Head of caudate nucleus (tissue), 42 donors: ENCODE measurements around the gene DLEC1.

Experiments
- DNase-seq, 42 donors: peaks; one replicate each; pipeline versions ENCODE4 v3.0.0 to v3.0.0-alpha.2; 2020 to 2021; ENCODE audit warnings: mixed read lengths in 7 of 42
- intact Hi-C: fragments of 100-400 bp; cut with DNase I; formaldehyde crosslinking; loops from one replicate; pipeline ENCODE4 v1.15.0; 2022

The DLEC1 gene

GRCh38 chr3:38125305-38126120 is 86.5 kb downstream of the DLEC1 start:
- intact Hi-C loops = no loop called here

GRCh38 chr3:38126121-38126892 is 87.3 kb downstream of the DLEC1 start:
- intact Hi-C loops = no loop called here
- peak in 6 of 42 donors; percentile 1 to 26 (median 4) for DNase-seq

More at GRCh38 chr3:38125305-38126120, 86.5 kb downstream of the DLEC1 start:
- DNase-seq = peak in 9 of 42 donors; percentile 1 to 27 (median 11)

- DNase-seq = peak in 5 of 42 donors; percentile 1 to 16 (median 9)
- intact Hi-C loops = no loop called here
These were observed 88.7 kb downstream of the DLEC1 start for GRCh38 chr3:38127611-38128302.

- intact Hi-C loops = no loop called here
- peak in 2 of 42 donors; percentile 3 to 17 for DNase-seq
These were observed 89.3 kb downstream of the DLEC1 start for GRCh38 chr3:38128303-38128655.

GRCh38 chr3:38129058-38129457 is 90.0 kb downstream of the DLEC1 start:
- peak in 4 of 42 donors; percentile 6 to 23 (median 16) for DNase-seq

GRCh38 chr3:38130631-38131065 is 91.6 kb downstream of the DLEC1 start:
- DNase-seq = peak in 5 of 42 donors; percentile 12 to 33 (median 15)
- intact Hi-C loops = loop anchor here (10.0 kb wide), 2 partner anchors 324 to 354 kb away; partner anchors contain the start of gene ACVR2B

More at GRCh38 chr3:38129058-38129457, 90.0 kb downstream of the DLEC1 start:
- intact Hi-C loops = no loop called here

GRCh38 chr3:38131621-38132369 is 92.8 kb downstream of the DLEC1 start:
- DNase-seq = peak in 13 of 42 donors; percentile 17 to 62 (median 43)
- intact Hi-C loops = loop anchor here (10.0 kb wide), 2 partner anchors 323 to 353 kb away; partner anchors contain the start of gene ACVR2B

GRCh38 chr3:38133209-38133556 is 94.2 kb downstream of the DLEC1 start:
- DNase-seq = peak in 3 of 42 donors; percentile 4 to 16 (median 9)
- intact Hi-C loops = loop anchor here (10.0 kb wide), 2 partner anchors 322 to 352 kb away; partner anchors contain the start of gene ACVR2B

- DNase-seq = peak in 6 of 42 donors; percentile 1 to 29 (median 13)
- intact Hi-C loops = loop anchor here (10.0 kb wide), 2 partner anchors 321 to 351 kb away; partner anchors contain the start of gene ACVR2B
These were observed 94.8 kb downstream of the DLEC1 start for GRCh38 chr3:38133557-38134405.

GRCh38 chr3:38134517-38135143 is 95.6 kb downstream of the DLEC1 start:
- peak in 1 of 42 donors; percentile 1 for DNase-seq

GRCh38 chr3:38135621-38136277 is 96.7 kb downstream of the DLEC1 start:
- intact Hi-C loops = loop anchor here (2.0 to 10.0 kb wide), 3 partner anchors 29 to 349 kb away; partner anchors contain the start of genes ACVR2B and OXSR1
- DNase-seq = peak in 3 of 42 donors; percentile 5 to 18 (median 7)

More at GRCh38 chr3:38134517-38135143, 95.6 kb downstream of the DLEC1 start:
- intact Hi-C loops = loop anchor here (10.0 kb wide), 2 partner anchors 320 to 350 kb away; partner anchors contain the start of gene ACVR2B

GRCh38 chr3:38136393-38136776 is 97.4 kb downstream of the DLEC1 start:
- intact Hi-C loops = loop anchor here (2.0 to 10.0 kb wide), 3 partner anchors 28 to 348 kb away; partner anchors contain the start of genes ACVR2B and OXSR1
- DNase-seq = peak in 5 of 42 donors; percentile 7 to 40 (median 26)

GRCh38 chr3:38136777-38137614 is 98.0 kb downstream of the DLEC1 start, which contains the start of gene ACAA1:
ACAA1 (minus strand) TSS chr3:38137127; CDS start chr3:38137035, 92 bp downstream.
- DNase-seq = peak; percentile 94 to 100 (median 99)
- intact Hi-C loops = loop anchor here (2.0 to 10.0 kb wide), 3 partner anchors 28 to 348 kb away; partner anchors contain the start of genes ACVR2B and OXSR1

- intact Hi-C loops = loop anchor here (2.0 to 10.0 kb wide), 3 partner anchors 27 to 347 kb away; partner anchors contain the start of genes ACVR2B and OXSR1
These were observed 98.8 kb downstream of the DLEC1 start for GRCh38 chr3:38137615-38138348.

More at GRCh38 chr3:38137615-38138348, 98.8 kb downstream of the DLEC1 start:
- DNase-seq = peak in 8 of 42 donors; percentile 8 to 50 (median 29)
